B cell (primary cell): ENCODE measurements around the gene PLA2G4C.

ENCODE experiments used
- CTCF ChIP-seq: fragments of 200-600 bp; IDR thresholded peaks from one replicate; pipeline ENCODE4 v1.8.0; 2022; ENCODE audit warnings: antibody characterized with exemption, mild to moderate bottlenecking
- EZH2 ChIP-seq: IDR thresholded peaks from 2 replicates; pipeline ENCODE4 v1.6.1; 2012; ENCODE audit warnings: borderline replicate concordance, low read depth, mild to moderate bottlenecking, moderate library complexity, low read length; ENCODE audit not compliant: insufficient read depth, poor library complexity, severe bottlenecking

- no peak for TF ChIP-seq CTCF
- no peak for TF ChIP-seq EZH2
Observed at GRCh38 chr19:48061401-48062344, 48.9 kb downstream of the PLA2G4C start.
